ENCODE data around the gene STRIP2. TPM values are rescaled to one million over a fixed set of nuclear protein-coding genes. Genes with fewer than 3 reads are reported as not detected.

STRIP2 gene
- total RNA-seq, 2 experiments from 2014 or later = 2.1 to 4.3 TPM

DNA sequence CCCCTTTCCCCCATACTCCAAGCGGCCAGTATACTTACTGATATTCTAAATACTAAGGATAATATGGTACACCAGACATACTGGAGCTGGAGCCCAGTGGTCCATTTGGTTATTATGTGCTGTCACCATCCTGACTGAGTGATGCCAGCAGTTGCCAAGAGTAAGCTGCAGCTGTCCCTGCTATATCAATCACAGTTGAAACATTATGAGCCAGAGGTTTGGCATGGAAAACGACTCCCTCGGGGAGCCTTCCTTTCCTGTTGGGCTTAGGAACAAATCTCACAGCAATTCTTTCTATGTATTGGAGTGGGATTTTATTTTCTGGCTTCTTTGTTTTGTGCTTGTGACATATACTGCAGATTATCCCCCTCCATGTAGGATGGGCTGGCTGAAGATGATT, 32.6 kb downstream of the STRIP2 start:
- intact Hi-C loops (cut with micrococcal nuclease; ENCODE audit: unreplicated experiment) = no loop called here
- H3K4me1 ChIP-seq (ENCODE audit: insufficient read depth, low read length, poor library complexity, severe bottlenecking) = no peaks in the 10 kb centered on the region
- POLR2A ChIA-PET = no interaction called here
- H3K36me3 ChIP-seq (ENCODE audit: insufficient read depth, low read length) = no peaks in the 10 kb centered on the region
- H4K20me1 ChIP-seq (ENCODE audit: insufficient read depth, low read length) = no peaks in the 10 kb centered on the region
- H3K79me2 ChIP-seq (ENCODE audit: insufficient read depth, low read depth, low read length) = no peaks in the 10 kb centered on the region
- no TSS peak for BruUV-seq (replicated peaks)
- no peak overlapping the region for H2AFZ ChIP-seq (ENCODE audit: low read length)
- CTCF ChIA-PET (ENCODE audit: unreplicated experiment) = interaction anchor here (1.0 kb wide), 1 partner anchor 99 kb away, joined by 3 read pairs; no protein-coding TSS in a partner anchor
- H3K9me3 ChIP-seq (ENCODE audit: low read length) = no peaks in the 10 kb centered on the region
- no peak for DNase-seq (ENCODE audit: low spot score)
- TF ChIP-seq EZH2phosphoT487 (IDR thresholded peaks at IDR 0.05; ENCODE audit: borderline replicate concordance, low read depth, low read length) (no peak), CTCF (conservative IDR thresholded peaks at IDR 0.05; ENCODE audit: low read length) (no peak)
- no peaks in the 10 kb centered on the region for H3K9me2 ChIP-seq (ENCODE audit: insufficient read depth, low read length)
- no peak overlapping the region for H3K27ac ChIP-seq (ENCODE audit: low read depth, low read length, poor library complexity, severe bottlenecking)
- no peak overlapping the region for H3K4me2 ChIP-seq (ENCODE audit: low read length)
- no peak overlapping the region for H3K4me3 ChIP-seq (ENCODE audit: low read depth, low read length, poor library complexity, severe bottlenecking)

GRCh38 chr7:129468087-129468486, 33.9 kb downstream of the STRIP2 start:
- Histone ChIP-seq H3K9me2 (ENCODE audit: insufficient read depth, low read length) (no peaks in the 10 kb centered on the region), H3K36me3 (ENCODE audit: insufficient read depth, low read length) (no peaks in the 10 kb centered on the region), H3K27ac (ENCODE audit: low read depth, low read length, poor library complexity, severe bottlenecking) (no peak overlapping the region), H3K9me3 (ENCODE audit: low read length) (no peaks in the 10 kb centered on the region), H3K4me3 (ENCODE audit: low read depth, low read length, poor library complexity, severe bottlenecking) (no peak overlapping the region), H4K20me1 (ENCODE audit: insufficient read depth, low read length) (no peaks in the 10 kb centered on the region), H3K79me2 (ENCODE audit: insufficient read depth, low read depth, low read length) (no peaks in the 10 kb centered on the region), H2AFZ (ENCODE audit: low read length) (no peak overlapping the region), H3K4me1 (ENCODE audit: insufficient read depth, low read length, poor library complexity, severe bottlenecking) (no peaks in the 10 kb centered on the region), H3K4me2 (ENCODE audit: low read length) (no peak overlapping the region)
- ChIA-PET CTCF (ENCODE audit: unreplicated experiment) (no interaction called here), POLR2A (interaction anchor here (0.6 to 1.5 kb wide), 3 partner anchors 55 to 116 kb away, joined by 3 to 5 read pairs (median 3); no protein-coding TSS in a partner anchor)
- no peak for DNase-seq (ENCODE audit: low spot score)
- intact Hi-C loops (cut with micrococcal nuclease; ENCODE audit: unreplicated experiment) = no loop called here
- TF ChIP-seq CTCF (conservative IDR thresholded peaks at IDR 0.05; ENCODE audit: low read length) (no peak), EZH2phosphoT487 (IDR thresholded peaks at IDR 0.05; ENCODE audit: borderline replicate concordance, low read depth, low read length) (no peak)
- no TSS peak for BruUV-seq (replicated peaks)

DNA sequence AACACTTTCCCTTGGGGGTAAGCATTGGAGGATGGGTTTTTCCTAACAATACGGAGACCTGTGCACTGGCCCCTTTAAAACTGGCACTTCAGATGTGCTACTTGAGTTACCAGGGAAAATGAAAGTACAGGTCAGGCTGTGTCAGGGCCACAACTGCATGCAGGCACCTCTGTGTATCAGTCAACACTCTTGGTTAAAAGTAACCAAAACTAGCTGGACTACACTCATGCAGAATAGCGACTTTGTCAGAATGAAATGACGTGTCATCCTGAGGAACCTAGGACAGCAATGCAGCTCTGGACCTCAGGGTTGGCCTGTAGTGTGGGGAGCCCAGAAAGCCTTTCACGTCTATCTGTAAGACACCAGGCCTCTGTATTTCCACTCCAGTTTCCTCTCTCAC, 34.3 kb downstream of the STRIP2 start:
- Histone ChIP-seq H3K36me3 (ENCODE audit: insufficient read depth, low read length) (no peaks in the 10 kb centered on the region), H3K79me2 (ENCODE audit: insufficient read depth, low read depth, low read length) (no peaks in the 10 kb centered on the region), H3K4me2 (ENCODE audit: low read length) (no peak overlapping the region), H4K20me1 (ENCODE audit: insufficient read depth, low read length) (no peaks in the 10 kb centered on the region), H3K4me3 (ENCODE audit: low read depth, low read length, poor library complexity, severe bottlenecking) (no peak overlapping the region), H3K27ac (ENCODE audit: low read depth, low read length, poor library complexity, severe bottlenecking) (no peak overlapping the region), H2AFZ (ENCODE audit: low read length) (no peak overlapping the region), H3K9me3 (ENCODE audit: low read length) (no peaks in the 10 kb centered on the region), H3K4me1 (ENCODE audit: insufficient read depth, low read length, poor library complexity, severe bottlenecking) (no peaks in the 10 kb centered on the region), H3K9me2 (ENCODE audit: insufficient read depth, low read length) (no peaks in the 10 kb centered on the region)
- CTCF ChIA-PET (ENCODE audit: unreplicated experiment) = no interaction called here
- intact Hi-C loops (cut with micrococcal nuclease; ENCODE audit: unreplicated experiment) = no loop called here
- TF ChIP-seq EZH2phosphoT487 (IDR thresholded peaks at IDR 0.05; ENCODE audit: borderline replicate concordance, low read depth, low read length) = no peak
- POLR2A ChIA-PET = interaction anchor here (1.5 kb wide), 1 partner anchor 101 kb away, joined by 3 read pairs; no protein-coding TSS in a partner anchor
- no peak for DNase-seq (ENCODE audit: low spot score)
- no TSS peak for BruUV-seq (replicated peaks)

All from OCI-LY7 (cell line).